Breast epithelium (tissue), 3 donors: Measurements from ENCODE around the gene PTTG1IP.

Experiments
- POLR2A ChIP-seq: fragments of 450-650 bp; IDR thresholded peaks from one replicate; pipeline ENCODE4 v1.6.1; 2016; ENCODE audit warnings: antibody characterized with exemption, mild to moderate bottlenecking, moderate library complexity
- POLR2AphosphoS5 ChIP-seq, 3 donors: sonication (generic); formaldehyde crosslinking; IDR thresholded peaks; one replicate each; pipeline ENCODE4 v1.6.1; 2017; ENCODE audit warnings: antibody characterized with exemption in 3 of 3
- TF ChIP-seq, protein P1 (sequence below), 3 donors: fragments of 450-650 bp; IDR thresholded peaks; one replicate each; pipeline ENCODE4 v1.5.1; 2016 to 2017; ENCODE audit warnings: antibody characterized with exemption in 3 of 3, mild to moderate bottlenecking in 3 of 3, moderate library complexity in 3 of 3

DNA sequence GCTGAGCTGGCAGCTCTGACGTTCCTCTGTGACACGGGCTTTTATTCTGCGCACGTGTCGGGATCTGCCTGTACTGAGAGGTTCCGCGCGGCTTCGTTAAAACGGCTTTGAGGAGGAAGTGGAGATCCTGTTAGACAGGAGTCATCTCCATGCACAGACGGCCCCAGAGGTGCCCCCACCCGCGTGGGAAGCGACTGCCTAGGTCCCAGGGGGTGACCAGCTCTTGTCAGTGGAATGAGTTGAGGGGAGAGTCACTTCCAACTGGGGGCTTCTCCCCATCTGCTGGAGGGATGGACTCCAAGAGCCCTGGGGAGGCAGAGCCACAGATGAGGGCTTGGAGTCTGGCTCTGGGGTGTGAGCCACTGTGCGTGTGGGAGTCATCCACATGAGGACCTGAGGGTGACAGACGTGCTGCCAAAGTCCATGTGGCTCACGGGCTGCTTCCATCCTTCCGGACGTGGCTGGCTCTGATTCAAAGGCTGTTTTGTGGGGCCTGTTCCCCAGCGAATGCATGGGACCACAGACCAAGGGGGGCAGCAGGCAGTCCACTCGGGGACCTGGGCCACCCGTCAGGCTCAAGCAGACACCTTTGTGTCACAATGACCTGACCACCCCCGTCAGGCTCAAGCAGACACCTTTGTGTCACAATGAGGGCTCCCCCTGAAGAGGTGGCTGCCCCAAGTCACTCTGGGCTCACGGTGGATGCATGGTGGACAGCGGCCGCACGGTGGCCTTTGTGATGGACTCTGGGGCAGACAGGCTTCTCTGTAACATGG is 26.8 kb downstream of the PTTG1IP start:
- TF ChIP-seq POLR2A (no peak), POLR2AphosphoS5 (IDR thresholded peaks at IDR 0.05) (no peak)
- TF ChIP-seq, protein P1, sequence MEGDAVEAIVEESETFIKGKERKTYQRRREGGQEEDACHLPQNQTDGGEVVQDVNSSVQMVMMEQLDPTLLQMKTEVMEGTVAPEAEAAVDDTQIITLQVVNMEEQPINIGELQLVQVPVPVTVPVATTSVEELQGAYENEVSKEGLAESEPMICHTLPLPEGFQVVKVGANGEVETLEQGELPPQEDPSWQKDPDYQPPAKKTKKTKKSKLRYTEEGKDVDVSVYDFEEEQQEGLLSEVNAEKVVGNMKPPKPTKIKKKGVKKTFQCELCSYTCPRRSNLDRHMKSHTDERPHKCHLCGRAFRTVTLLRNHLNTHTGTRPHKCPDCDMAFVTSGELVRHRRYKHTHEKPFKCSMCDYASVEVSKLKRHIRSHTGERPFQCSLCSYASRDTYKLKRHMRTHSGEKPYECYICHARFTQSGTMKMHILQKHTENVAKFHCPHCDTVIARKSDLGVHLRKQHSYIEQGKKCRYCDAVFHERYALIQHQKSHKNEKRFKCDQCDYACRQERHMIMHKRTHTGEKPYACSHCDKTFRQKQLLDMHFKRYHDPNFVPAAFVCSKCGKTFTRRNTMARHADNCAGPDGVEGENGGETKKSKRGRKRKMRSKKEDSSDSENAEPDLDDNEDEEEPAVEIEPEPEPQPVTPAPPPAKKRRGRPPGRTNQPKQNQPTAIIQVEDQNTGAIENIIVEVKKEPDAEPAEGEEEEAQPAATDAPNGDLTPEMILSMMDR (IDR thresholded peaks at IDR 0.05): no peak
